Glutamatergic neuron (in vitro differentiated cells): ENCODE measurements around the gene TSPAN18. TPM values are rescaled to one million over a fixed set of nuclear protein-coding genes. Genes with fewer than 3 reads are reported as not detected.

ENCODE experiments used
- DNase-seq: peaks from one replicate; pipeline ENCODE4 v3.0.0; 2022
- H3K27ac Mint-ChIP-seq: one replicate; pipeline ENCODE4 v1.8.0; 2020; ENCODE audit warnings: mild to moderate bottlenecking, mixed read lengths, inconsistent platforms; ENCODE audit not compliant: unreplicated experiment
- H3K27me3 Mint-ChIP-seq: one replicate; pipeline ENCODE4 v1.8.0; 2020; ENCODE audit warnings: mild to moderate bottlenecking, moderate library complexity, mixed read lengths, inconsistent platforms; ENCODE audit not compliant: unreplicated experiment
- H3K36me3 Mint-ChIP-seq: one replicate; pipeline ENCODE4 v1.8.0; 2020; ENCODE audit warnings: mild to moderate bottlenecking, mixed read lengths, inconsistent platforms; ENCODE audit not compliant: unreplicated experiment
- H3K4me1 Mint-ChIP-seq: one replicate; pipeline ENCODE4 v1.8.0; 2020; ENCODE audit warnings: mild to moderate bottlenecking, low read depth, mixed read lengths, inconsistent platforms; ENCODE audit not compliant: unreplicated experiment
- H3K4me3 Mint-ChIP-seq: one replicate; pipeline ENCODE4 v1.8.0; 2020; ENCODE audit warnings: mild to moderate bottlenecking, mixed read lengths, inconsistent platforms; ENCODE audit not compliant: unreplicated experiment
- H3K9me3 Mint-ChIP-seq: one replicate; pipeline ENCODE4 v1.8.0; 2020; ENCODE audit warnings: mild to moderate bottlenecking, moderate library complexity, mixed read lengths, inconsistent platforms; ENCODE audit not compliant: unreplicated experiment
- total RNA-seq: library from RNA; stranded (reverse); fragmentation: NEBNext Ultra II Directional; extraction: Animal tissue kit (Norgen Biotek cat#: 25700); gene quantifications from one replicate; pipeline ENCODE4 v1.2.1, GENCODE V29; 2021; ENCODE audit not compliant: unreplicated experiment
- TF ChIP-seq, protein P1 (sequence below): fragments of 200-600 bp; sonication (generic); IDR thresholded peaks from one replicate; pipeline ENCODE4 v1.5.0; 2021; ENCODE audit not compliant: partially characterized antibody, unreplicated experiment

The TSPAN18 gene
- total RNA-seq, 1 donor from 2014 or later: 80.4 TPM

DNA sequence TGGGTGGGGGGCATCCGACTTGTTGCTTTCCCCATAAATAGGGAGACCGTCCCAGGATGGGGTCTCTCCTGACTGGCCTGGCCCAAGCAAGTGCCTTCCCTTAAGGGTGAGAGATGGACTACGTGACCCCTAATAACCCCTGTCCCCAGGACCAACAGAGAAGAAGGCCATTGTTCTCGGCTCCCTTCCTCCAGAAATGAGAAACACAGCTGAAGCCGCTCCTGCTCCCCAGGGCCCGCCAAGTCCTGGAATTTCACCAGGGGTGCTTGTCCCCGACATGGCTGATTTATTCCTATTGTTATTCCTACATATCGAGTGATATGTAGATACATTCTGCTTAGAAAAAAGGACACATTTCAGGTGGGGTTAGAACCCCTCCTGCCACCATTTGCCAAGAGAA lies 123.2 kb downstream of the TSPAN18 start:
- Mint-ChIP-seq H3K4me1 (peaks cover 6% of the 10 kb centered on the region), H3K27ac (no peak overlapping the region), H3K27me3 (peaks cover 5% of the 10 kb centered on the region), H3K36me3 (peaks cover 17% of the 10 kb centered on the region), H3K9me3 (peaks cover 9% of the 10 kb centered on the region), H3K4me3 (no peak overlapping the region)
- no peak for DNase-seq
- TF ChIP-seq, protein P1, sequence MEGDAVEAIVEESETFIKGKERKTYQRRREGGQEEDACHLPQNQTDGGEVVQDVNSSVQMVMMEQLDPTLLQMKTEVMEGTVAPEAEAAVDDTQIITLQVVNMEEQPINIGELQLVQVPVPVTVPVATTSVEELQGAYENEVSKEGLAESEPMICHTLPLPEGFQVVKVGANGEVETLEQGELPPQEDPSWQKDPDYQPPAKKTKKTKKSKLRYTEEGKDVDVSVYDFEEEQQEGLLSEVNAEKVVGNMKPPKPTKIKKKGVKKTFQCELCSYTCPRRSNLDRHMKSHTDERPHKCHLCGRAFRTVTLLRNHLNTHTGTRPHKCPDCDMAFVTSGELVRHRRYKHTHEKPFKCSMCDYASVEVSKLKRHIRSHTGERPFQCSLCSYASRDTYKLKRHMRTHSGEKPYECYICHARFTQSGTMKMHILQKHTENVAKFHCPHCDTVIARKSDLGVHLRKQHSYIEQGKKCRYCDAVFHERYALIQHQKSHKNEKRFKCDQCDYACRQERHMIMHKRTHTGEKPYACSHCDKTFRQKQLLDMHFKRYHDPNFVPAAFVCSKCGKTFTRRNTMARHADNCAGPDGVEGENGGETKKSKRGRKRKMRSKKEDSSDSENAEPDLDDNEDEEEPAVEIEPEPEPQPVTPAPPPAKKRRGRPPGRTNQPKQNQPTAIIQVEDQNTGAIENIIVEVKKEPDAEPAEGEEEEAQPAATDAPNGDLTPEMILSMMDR: no peak

DNA sequence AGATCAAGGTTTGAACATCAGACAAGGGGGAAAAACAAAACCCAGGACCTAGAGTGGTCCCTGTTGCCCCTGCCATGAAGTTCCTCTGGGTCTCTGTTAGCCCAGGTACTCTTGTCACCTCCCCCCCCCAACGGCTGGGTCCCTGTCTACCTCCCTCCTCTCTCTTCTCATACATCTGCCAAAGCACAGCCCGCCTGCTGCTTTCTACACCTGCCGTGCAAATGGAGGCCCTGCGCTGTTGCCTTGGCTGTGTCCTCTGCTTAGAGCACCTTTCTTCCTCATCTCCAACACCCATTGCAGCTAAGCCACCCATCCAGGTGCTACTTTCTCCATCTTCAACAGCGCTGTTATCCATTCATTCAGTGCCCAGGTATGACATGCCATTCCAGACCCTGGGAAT lies 124.7 kb downstream of the TSPAN18 start:
- peaks cover 4% of the 10 kb centered on the region for H3K36me3 Mint-ChIP-seq
- no peak overlapping the region for H3K27ac Mint-ChIP-seq
- TF ChIP-seq, protein P1: no peak
- peaks cover 8% of the 10 kb centered on the region for H3K9me3 Mint-ChIP-seq
- H3K27me3 Mint-ChIP-seq: peaks cover 2% of the 10 kb centered on the region
- no peak for DNase-seq
- H3K4me1 Mint-ChIP-seq: peaks cover 6% of the 10 kb centered on the region
- H3K4me3 Mint-ChIP-seq: no peak overlapping the region

DNA sequence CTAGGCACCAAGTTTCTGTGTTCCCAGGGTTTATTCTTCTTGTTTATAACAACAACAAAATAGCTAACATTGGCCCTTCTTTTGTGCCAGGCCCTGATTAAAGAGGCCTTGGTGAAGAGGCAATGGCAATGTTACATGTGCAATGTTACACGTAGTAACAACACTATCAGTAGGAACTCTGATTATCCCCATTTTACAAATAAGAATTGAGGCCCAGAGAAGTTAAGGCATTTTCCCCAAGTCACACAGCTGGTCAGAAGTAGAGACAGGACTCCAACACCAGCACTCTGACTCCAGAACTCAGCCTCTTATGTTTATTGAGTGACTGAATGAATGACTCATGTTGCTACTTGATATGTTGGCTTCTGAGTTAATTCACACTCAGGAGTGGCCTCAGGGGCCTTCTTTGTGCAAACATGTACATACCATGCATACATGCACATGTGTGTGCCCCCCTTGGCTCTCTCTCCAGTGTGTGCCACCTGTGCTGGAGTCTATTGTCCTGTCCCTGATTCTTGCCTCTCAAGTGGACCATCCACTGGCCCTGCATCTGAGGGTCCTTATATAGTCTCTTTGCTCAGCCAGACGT lies 125.5 kb downstream of the TSPAN18 start:
- H3K27ac Mint-ChIP-seq: no peak overlapping the region
- peaks cover 2% of the 10 kb centered on the region for H3K27me3 Mint-ChIP-seq
- DNase-seq: no peak
- TF ChIP-seq, protein P1: no peak
- no peak overlapping the region for H3K4me3 Mint-ChIP-seq
- H3K36me3 Mint-ChIP-seq: no peaks in the 10 kb centered on the region
- peaks cover 3% of the 10 kb centered on the region for H3K9me3 Mint-ChIP-seq
- H3K4me1 Mint-ChIP-seq: peaks cover 6% of the 10 kb centered on the region

DNA sequence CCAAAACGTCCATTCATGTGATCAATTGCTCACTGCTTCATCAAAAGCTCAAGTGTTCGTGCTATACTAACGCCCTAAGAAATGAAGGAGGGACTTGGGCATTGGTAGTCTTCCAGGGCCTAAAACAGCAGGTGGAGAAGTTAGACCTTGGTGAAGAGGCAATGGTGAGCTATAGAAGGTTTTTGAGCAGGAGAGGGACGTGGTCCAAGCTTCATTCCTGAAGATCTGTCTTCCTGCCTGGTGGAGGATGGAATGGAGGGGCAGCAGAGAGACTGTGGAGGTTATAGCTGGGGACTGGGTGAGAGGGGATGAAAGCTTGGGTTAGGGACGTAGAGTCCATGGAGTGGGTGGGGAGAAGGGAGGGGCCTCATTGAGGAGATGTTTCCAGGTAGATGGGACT lies 126.2 kb downstream of the TSPAN18 start:
- DNase-seq: no peak
- peaks cover 6% of the 10 kb centered on the region for H3K4me1 Mint-ChIP-seq
- no peak overlapping the region for H3K27ac Mint-ChIP-seq
- H3K36me3 Mint-ChIP-seq: no peaks in the 10 kb centered on the region
- TF ChIP-seq, protein P1: no peak
- no peaks in the 10 kb centered on the region for H3K27me3 Mint-ChIP-seq
- H3K9me3 Mint-ChIP-seq: peaks cover 3% of the 10 kb centered on the region
- H3K4me3 Mint-ChIP-seq: no peak overlapping the region

DNA sequence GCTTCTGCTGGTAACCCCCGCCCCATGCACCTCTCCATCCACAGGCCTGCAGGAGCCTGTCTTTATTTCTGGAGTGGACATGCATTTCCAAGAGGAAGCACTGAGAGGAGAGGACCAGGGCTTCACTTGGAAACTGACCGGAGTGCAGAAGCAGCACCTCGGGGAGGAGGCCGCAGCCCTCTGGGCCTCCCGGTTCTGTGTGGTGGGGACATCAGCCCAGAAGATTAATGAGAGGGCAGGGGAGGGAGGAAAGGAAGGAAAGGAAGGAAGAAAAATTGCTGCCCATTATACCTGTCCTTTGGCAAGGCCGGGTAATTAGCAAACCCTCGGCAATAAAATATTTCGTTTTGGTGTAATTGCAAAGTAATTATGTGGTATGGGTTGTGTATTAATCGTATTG lies 126.9 kb downstream of the TSPAN18 start:
- H3K9me3 Mint-ChIP-seq: peaks cover 3% of the 10 kb centered on the region
- H3K4me1 Mint-ChIP-seq: peaks cover 6% of the 10 kb centered on the region
- H3K27me3 Mint-ChIP-seq: no peaks in the 10 kb centered on the region
- no peak overlapping the region for H3K27ac Mint-ChIP-seq
- TF ChIP-seq, protein P1: no peak
- no peak overlapping the region for H3K4me3 Mint-ChIP-seq
- DNase-seq: no peak
- H3K36me3 Mint-ChIP-seq: no peaks in the 10 kb centered on the region
